Spleen (tissue), 11 donors: ENCODE data around the gene URB1. TPM values are rescaled to one million over a fixed set of nuclear protein-coding genes. Genes with fewer than 3 reads are reported as not detected.

ENCODE experiments used
- DNase-seq: peaks from one replicate; pipeline ENCODE4 v3.0.0-alpha.2; 2020
- H3K27ac ChIP-seq, 8 donors: fragments of 200-600 bp; sonication (generic) in 7 of 8; 1 replicate in 4 of 8; 2 replicates in 4 of 8; pipeline versions ENCODE4 v1.5.0 to v1.8.0; 2016 to 2021; ENCODE audit warnings: inconsistent platforms in 4 of 8, mild to moderate bottlenecking in 4 of 8, moderate library complexity in 1 of 8
- H3K27me3 ChIP-seq, 7 donors: fragments of 200-600 bp; sonication (generic) in 6 of 7; replicated peaks in 1 of 7; 1 replicate in 4 of 7; 2 replicates in 3 of 7; pipeline versions ENCODE4 v1.5.0 to v1.8.0; 2016 to 2021; ENCODE audit warnings: inconsistent platforms in 3 of 7, mild to moderate bottlenecking in 1 of 7
- H3K36me3 ChIP-seq, 6 donors: fragments of 200-600 bp; sonication (generic) in 5 of 6; 1 replicate in 4 of 6; 2 replicates in 2 of 6; pipeline versions ENCODE4 v1.5.0 to v1.8.0; 2016 to 2021; ENCODE audit warnings: inconsistent platforms in 2 of 6
- H3K4me1 ChIP-seq, 6 donors: fragments of 200-600 bp; sonication (generic) in 5 of 6; 1 replicate in 3 of 6; 2 replicates in 3 of 6; pipeline versions ENCODE4 v1.5.0 to v1.8.0; 2016 to 2021; ENCODE audit warnings: inconsistent platforms in 3 of 6
- H3K4me3 ChIP-seq, 8 donors: fragments of 200-600 bp; sonication (generic) in 7 of 8; 1 replicate in 4 of 8; 2 replicates in 4 of 8; pipeline versions ENCODE4 v1.5.0 to v1.8.0; 2016 to 2021; ENCODE audit warnings: inconsistent platforms in 4 of 8, mild to moderate bottlenecking in 4 of 8, moderate library complexity in 2 of 8
- H3K9me3 ChIP-seq, 8 donors: fragments of 200-600 bp; sonication (generic) in 7 of 8; 1 replicate in 4 of 8; 2 replicates in 4 of 8; pipeline versions ENCODE4 v1.5.0 to v1.8.0; 2016 to 2021; ENCODE audit warnings: inconsistent platforms in 4 of 8
- CTCF ChIP-seq, 11 experiments: fragments of 200-600 bp in 7 of 11; fragments of 450-650 bp in 4 of 11; sonication (generic) in 4 of 11; IDR thresholded peaks in 8 of 11; conservative IDR thresholded peaks in 3 of 11; 1 replicate in 7 of 11; 2 replicates in 4 of 11; pipeline versions ENCODE4 v1.4.0 to v1.8.0; 2016 to 2021; ENCODE audit warnings: antibody characterized with exemption in 11 of 11, inconsistent platforms in 4 of 11, mild to moderate bottlenecking in 1 of 11
- POLR2A ChIP-seq, 3 donors: fragments of 450-650 bp; IDR thresholded peaks; one replicate each; pipeline ENCODE4 v1.5.1; 2017; ENCODE audit warnings: antibody characterized with exemption in 3 of 3, mild to moderate bottlenecking in 1 of 3
- POLR2AphosphoS5 ChIP-seq, 3 donors: sonication (generic); formaldehyde crosslinking; IDR thresholded peaks; one replicate each; pipeline ENCODE4 v1.5.1; 2017; ENCODE audit warnings: antibody characterized with exemption in 3 of 3
- WGBS, 5 donors: extraction: QIAGEN DNeasy Blood & Tissue Kit in 3 of 5; methylation state at CpG; one replicate each; pipeline versions ENCODE4 v1.1.5 to v1.1.7; 2013 to 2018; 5-methylcytosine and 5-hydroxymethylcytosine counted together
- intact Hi-C: fragments of 100-400 bp; cut with DNase I; formaldehyde crosslinking; loops from one replicate; pipeline ENCODE4 v1.15.0; 2023; ENCODE audit warnings: low total_unique reads
- polyA plus RNA-seq, 3 donors: library from polyadenylated mRNA; stranded (reverse); fragments of 200-250 nt; gene quantifications; one replicate each; pipeline ENCODE4 v1.2.1, GENCODE V29; 2013
- total RNA-seq, 7 donors: library from RNA; depleted of rRNA in 3 of 7; stranded (reverse); fragments of >200 nt in 3 of 7; fragmentation: NEBNext Ultra II Directional in 4 of 7; extraction: Animal tissue kit (Norgen Biotek cat#: 25700) in 4 of 7; gene quantifications; one replicate each; pipeline versions ENCODE4 v1.1.0 to v1.2.1, GENCODE V29; 2016 to 2021
- donor health status: healthy with polysubstance abuse.
- donor health status: DM: no; HTN: no; CAD: no; lungs with moderate emphysema.
- donor health status: DM: no; HTN: no; CAD: no.
- donor health status: Bipolar disorder and iron deficiency.
- donor health status: healthy.
- donor health status: DM: no; HTN: no; CAD: no.
- donor health status: DM: yes; HTN: yes; CAD: no.

Gene URB1
- total and polyA plus RNA-seq, 10 donors: 2.0 to 20.8 (median 12.0) TPM

DNA sequence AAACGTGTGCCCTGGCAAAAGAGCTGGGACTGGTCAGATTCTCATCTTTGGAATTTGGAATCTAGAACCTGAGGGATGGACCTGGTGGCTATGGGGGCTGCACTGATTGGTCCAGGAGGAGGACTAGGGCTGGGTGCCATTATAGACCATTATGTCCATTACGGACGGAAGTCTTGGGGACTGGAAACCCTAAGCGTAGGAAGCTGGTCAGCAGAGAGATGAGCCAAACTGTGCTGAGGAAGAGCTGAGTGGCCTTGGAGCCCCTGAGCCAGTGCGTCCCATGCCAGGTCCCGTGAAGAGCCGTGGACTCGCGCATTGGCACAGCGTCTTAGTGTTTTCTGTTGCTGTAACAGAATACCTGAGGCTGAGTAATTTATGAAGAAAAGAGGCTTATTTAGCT is 84.1 kb downstream of the URB1 start:
- H3K9me3 ChIP-seq: no peaks in the 10 kb centered on the region
- no peak overlapping the region for H3K4me3 ChIP-seq
- DNase-seq: no peak

DNA sequence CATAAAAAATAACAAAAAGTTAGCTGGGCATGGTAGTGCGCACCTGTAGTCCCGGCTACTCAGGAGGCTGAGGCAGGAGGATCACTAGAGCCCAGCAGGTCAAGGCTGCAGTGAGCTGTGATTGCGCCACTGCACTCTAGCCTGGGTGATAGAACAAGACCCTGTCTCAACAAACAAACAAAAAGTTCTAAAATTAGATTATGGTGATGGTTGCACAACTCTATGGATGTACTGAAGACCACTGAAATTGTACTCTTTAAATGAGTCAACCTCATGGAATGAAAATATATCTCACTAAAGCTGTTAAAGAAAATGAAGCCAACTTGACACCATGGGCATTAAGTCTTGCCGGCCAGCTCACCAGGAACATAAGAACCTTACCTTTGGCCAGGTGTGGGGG is 85.1 kb downstream of the URB1 start:
- 94 to 100% (median 96%) methylated on average over 4 of the region's 4 CpGs for WGBS, 5 donors
- TF ChIP-seq CTCF (IDR thresholded peaks at IDR 0.05 in 8 of 11, conservative IDR thresholded peaks at IDR 0.05 in 3 of 11): no peak
- TF ChIP-seq POLR2A (IDR thresholded peaks at IDR 0.05): no peak
- no peak for TF ChIP-seq POLR2AphosphoS5 (IDR thresholded peaks at IDR 0.05)
- intact Hi-C loops: no loop called here

More for the DNA sequence above, 84.1 kb downstream of the URB1 start:
- Histone ChIP-seq H3K27me3 (no peaks in the 10 kb centered on the region), H3K4me1 (no peaks in the 10 kb centered on the region), H3K36me3 (peaks cover 0 to 66% (median 10%) of the 10 kb centered on the region in 6 donors), H3K27ac (no peak overlapping the region)
- intact Hi-C loops: no loop called here
- WGBS, 5 donors: 89 to 99% (median 95%) methylated on average over 10 of the region's 10 CpGs
- no peak for TF ChIP-seq CTCF (IDR thresholded peaks at IDR 0.05 in 8 of 11, conservative IDR thresholded peaks at IDR 0.05 in 3 of 11)
- no peak for TF ChIP-seq POLR2A (IDR thresholded peaks at IDR 0.05)
- no peak for TF ChIP-seq POLR2AphosphoS5 (IDR thresholded peaks at IDR 0.05)

DNA sequence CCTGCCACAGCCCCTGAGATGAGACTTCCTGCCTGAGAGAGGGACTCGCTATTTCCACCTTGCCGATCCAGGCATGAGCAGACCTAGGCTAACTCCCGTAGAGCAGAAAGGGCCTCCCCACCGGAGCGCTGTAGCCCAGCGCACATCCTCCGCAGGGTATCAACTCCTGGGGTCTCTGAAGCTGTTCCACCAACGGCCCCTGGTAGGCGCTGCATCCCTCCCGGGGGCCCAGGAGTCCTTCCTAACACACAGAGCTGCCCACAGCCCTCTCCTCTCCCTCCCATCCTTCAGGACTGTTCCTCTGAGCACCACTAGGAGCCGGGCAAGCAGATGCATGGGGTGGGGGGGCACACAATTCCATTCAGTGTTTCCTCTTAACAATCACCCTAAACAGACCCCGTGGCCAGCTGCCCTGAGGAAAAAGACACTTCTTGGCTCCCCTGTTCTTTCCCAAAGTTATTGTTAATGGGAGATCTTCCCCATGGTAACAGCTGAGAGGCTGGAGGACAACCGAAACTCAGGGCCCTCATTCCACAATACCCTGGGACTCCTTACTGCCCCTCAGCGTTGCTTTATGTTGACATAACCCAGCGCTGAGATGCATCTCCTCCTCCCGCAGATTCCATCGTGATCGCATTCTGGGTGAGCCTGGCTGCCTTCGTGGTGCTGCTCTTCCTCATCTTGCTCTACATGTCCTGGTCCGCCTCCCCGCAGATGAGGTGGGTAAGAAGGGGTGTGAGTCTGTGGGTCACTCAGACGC is 86.6 kb downstream of the URB1 start:
- H3K9me3 ChIP-seq: no peaks in the 10 kb centered on the region
- H3K4me3 ChIP-seq: no peak overlapping the region
- H3K36me3 ChIP-seq: peaks cover 0 to 46% (median 2%) of the 10 kb centered on the region in 6 donors
- H3K27ac ChIP-seq: no peak overlapping the region
- no peaks in the 10 kb centered on the region for H3K4me1 ChIP-seq
- intact Hi-C loops: no loop called here
- no peak for DNase-seq
- WGBS, 5 donors: 66 to 79% (median 73%) methylated on average over 21 to 22 of the region's 22 CpGs
- no peak for TF ChIP-seq POLR2AphosphoS5 (IDR thresholded peaks at IDR 0.05)
- no peak for TF ChIP-seq CTCF (IDR thresholded peaks at IDR 0.05 in 8 of 11, conservative IDR thresholded peaks at IDR 0.05 in 3 of 11)
- TF ChIP-seq POLR2A (IDR thresholded peaks at IDR 0.05): no peak
- H3K27me3 ChIP-seq: no peaks in the 10 kb centered on the region

More for the DNA sequence above, 85.1 kb downstream of the URB1 start:
- no peak for DNase-seq
- H3K4me1 ChIP-seq: no peaks in the 10 kb centered on the region
- peaks cover 0 to 56% (median 10%) of the 10 kb centered on the region in 6 donors for H3K36me3 ChIP-seq
- H3K27me3 ChIP-seq: no peaks in the 10 kb centered on the region
- H3K27ac ChIP-seq: no peak overlapping the region
- H3K9me3 ChIP-seq: no peaks in the 10 kb centered on the region
- no peak overlapping the region for H3K4me3 ChIP-seq

DNA sequence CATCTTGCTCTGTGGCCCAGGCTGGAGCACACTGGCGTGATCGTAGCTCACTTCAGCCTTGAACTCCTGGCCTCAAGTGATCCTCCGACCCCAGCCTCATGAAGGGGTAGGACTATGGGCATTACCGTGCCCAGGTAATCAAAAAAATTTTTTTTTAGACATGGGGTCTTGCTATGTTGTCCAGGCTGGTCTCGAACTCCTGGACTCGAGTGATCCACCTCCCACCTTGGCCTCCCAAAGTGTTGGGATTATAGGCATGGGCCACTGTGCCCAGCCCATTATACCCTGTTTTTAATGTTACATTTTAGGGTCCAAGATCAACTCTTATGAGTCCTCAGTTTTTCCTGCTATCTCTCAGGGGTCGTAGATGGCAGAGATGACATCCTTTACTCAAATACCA is 87.8 kb downstream of the URB1 start:
- Histone ChIP-seq H3K9me3 (no peaks in the 10 kb centered on the region), H3K4me3 (no peak overlapping the region), H3K27ac (no peak overlapping the region), H3K27me3 (no peaks in the 10 kb centered on the region), H3K36me3 (peaks cover 0 to 42% (median 2%) of the 10 kb centered on the region in 6 donors), H3K4me1 (no peaks in the 10 kb centered on the region)
- no peak for DNase-seq
- intact Hi-C loops: no loop called here
- WGBS, 5 donors: 92 to 98% (median 96%) methylated on average over 7 of the region's 7 CpGs
- TF ChIP-seq POLR2AphosphoS5 (IDR thresholded peaks at IDR 0.05) (no peak), CTCF (IDR thresholded peaks at IDR 0.05 in 8 of 11, conservative IDR thresholded peaks at IDR 0.05 in 3 of 11) (no peak), POLR2A (IDR thresholded peaks at IDR 0.05) (no peak)
